Endothelial cell of umbilical vein (primary cell): Measurements from ENCODE around the gene CDS2.

Experiments
- EZH2 ChIP-seq: IDR thresholded peaks from 2 replicates; pipeline ENCODE4 v1.6.1; 2012; ENCODE audit warnings: borderline replicate concordance, low read depth, mild to moderate bottlenecking, moderate library complexity, low read length, inconsistent platforms; ENCODE audit not compliant: severe bottlenecking
- JUN ChIP-seq: IDR thresholded peaks from 2 replicates; pipeline ENCODE4 v1.6.1; 2011; ENCODE audit warnings: borderline replicate concordance, low read depth; ENCODE audit not compliant: insufficient read length, insufficient read depth
- MYC ChIP-seq: IDR thresholded peaks from one replicate; pipeline ENCODE4 v1.6.1; 2011; ENCODE audit warnings: mild to moderate bottlenecking, low read depth, low read length
- POLR2A ChIP-seq: IDR thresholded peaks from 2 replicates; pipeline ENCODE4 v1.6.1; 2012; ENCODE audit warnings: low read depth, mild to moderate bottlenecking, control low read depth, low read length
- POLR2AphosphoS5 ChIP-seq: IDR thresholded peaks from 2 replicates; pipeline ENCODE4 v1.6.1; 2012; ENCODE audit warnings: low read depth, mild to moderate bottlenecking, control low read depth, low read length, moderate library complexity; ENCODE audit not compliant: insufficient read depth
- TF ChIP-seq, protein P1 (sequence below), 2 donors: IDR thresholded peaks; 1 replicate in 1 of 2; 2 replicates in 1 of 2; pipeline ENCODE4 v1.5.1; 2011; ENCODE audit warnings: low read length in 2 of 2, mild to moderate bottlenecking in 2 of 2, moderate library complexity in 2 of 2, control low read depth in 1 of 2, inconsistent platforms in 1 of 2, low read depth in 1 of 2; ENCODE audit not compliant: insufficient read depth in 1 of 2; ENCODE audit errors: extremely low read depth in 1 of 2
- TF ChIP-seq, protein P2 (sequence below): IDR thresholded peaks from 2 replicates; pipeline ENCODE4 v1.6.1; 2011; ENCODE audit not compliant: insufficient read depth, insufficient read length

DNA sequence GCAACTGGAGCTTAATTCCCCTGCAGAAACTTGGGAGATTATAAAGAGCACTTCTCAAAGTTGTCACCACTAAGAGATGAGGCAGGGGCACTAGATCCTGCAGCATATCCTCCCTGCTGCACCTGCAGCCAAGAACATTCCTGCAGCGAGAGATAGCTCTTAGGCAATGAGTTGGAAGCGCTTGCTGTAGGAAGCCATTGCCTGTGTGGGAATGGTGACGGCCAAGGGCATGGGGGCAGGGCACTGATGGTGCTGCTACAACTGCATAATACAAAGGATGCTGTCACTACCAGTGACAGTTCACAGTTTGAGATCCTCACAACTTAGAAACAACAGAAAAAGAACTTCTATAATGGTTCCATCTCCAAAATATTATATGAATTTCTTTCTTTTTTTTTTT is 89.9 kb downstream of the CDS2 start:
- TF ChIP-seq, protein P1, sequence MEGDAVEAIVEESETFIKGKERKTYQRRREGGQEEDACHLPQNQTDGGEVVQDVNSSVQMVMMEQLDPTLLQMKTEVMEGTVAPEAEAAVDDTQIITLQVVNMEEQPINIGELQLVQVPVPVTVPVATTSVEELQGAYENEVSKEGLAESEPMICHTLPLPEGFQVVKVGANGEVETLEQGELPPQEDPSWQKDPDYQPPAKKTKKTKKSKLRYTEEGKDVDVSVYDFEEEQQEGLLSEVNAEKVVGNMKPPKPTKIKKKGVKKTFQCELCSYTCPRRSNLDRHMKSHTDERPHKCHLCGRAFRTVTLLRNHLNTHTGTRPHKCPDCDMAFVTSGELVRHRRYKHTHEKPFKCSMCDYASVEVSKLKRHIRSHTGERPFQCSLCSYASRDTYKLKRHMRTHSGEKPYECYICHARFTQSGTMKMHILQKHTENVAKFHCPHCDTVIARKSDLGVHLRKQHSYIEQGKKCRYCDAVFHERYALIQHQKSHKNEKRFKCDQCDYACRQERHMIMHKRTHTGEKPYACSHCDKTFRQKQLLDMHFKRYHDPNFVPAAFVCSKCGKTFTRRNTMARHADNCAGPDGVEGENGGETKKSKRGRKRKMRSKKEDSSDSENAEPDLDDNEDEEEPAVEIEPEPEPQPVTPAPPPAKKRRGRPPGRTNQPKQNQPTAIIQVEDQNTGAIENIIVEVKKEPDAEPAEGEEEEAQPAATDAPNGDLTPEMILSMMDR (IDR thresholded peaks at IDR 0.05; ENCODE audit: extremely low read depth in 1 of 2, insufficient read depth in 1 of 2, low read depth in 1 of 2, low read length in 2 of 2): no peak
- TF ChIP-seq POLR2A (no peak), EZH2 (no peak), POLR2AphosphoS5 (no peak), MYC (no peak), JUN (no peak)
- TF ChIP-seq, protein P2, sequence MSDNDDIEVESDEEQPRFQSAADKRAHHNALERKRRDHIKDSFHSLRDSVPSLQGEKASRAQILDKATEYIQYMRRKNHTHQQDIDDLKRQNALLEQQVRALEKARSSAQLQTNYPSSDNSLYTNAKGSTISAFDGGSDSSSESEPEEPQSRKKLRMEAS: no peak
